Breast epithelium (tissue), 3 donors: ENCODE data around the gene TMED5.

Experiments
- CTCF ChIP-seq, 3 donors: fragments of 450-650 bp; IDR thresholded peaks; one replicate each; pipeline ENCODE4 v1.5.1; 2016 to 2017; ENCODE audit warnings: antibody characterized with exemption in 3 of 3, mild to moderate bottlenecking in 3 of 3, moderate library complexity in 3 of 3
- POLR2A ChIP-seq: fragments of 450-650 bp; IDR thresholded peaks from one replicate; pipeline ENCODE4 v1.6.1; 2016; ENCODE audit warnings: antibody characterized with exemption, mild to moderate bottlenecking, moderate library complexity
- POLR2AphosphoS5 ChIP-seq, 3 donors: sonication (generic); formaldehyde crosslinking; IDR thresholded peaks; one replicate each; pipeline ENCODE4 v1.6.1; 2017; ENCODE audit warnings: antibody characterized with exemption in 3 of 3

GRCh38 chr1:93159337-93159736, 20.9 kb downstream of the TMED5 start:
- no peak for TF ChIP-seq POLR2A
- TF ChIP-seq CTCF (IDR thresholded peaks at IDR 0.05), result no peak
- no peak for TF ChIP-seq POLR2AphosphoS5 (IDR thresholded peaks at IDR 0.05)
